SH-SY5Y (cell line): ENCODE measurements around the gene CHRM1.

ENCODE experiments used
- GATA2 ChIP-seq: IDR thresholded peaks from 2 replicates; pipeline ENCODE4 v1.6.1; 2011; ENCODE audit warnings: mild to moderate bottlenecking, low read depth, low read length
- GATA3 ChIP-seq: IDR thresholded peaks from 2 replicates; pipeline ENCODE4 v1.6.1; 2011; ENCODE audit warnings: low read depth, mild to moderate bottlenecking, low read length, moderate library complexity

DNA sequence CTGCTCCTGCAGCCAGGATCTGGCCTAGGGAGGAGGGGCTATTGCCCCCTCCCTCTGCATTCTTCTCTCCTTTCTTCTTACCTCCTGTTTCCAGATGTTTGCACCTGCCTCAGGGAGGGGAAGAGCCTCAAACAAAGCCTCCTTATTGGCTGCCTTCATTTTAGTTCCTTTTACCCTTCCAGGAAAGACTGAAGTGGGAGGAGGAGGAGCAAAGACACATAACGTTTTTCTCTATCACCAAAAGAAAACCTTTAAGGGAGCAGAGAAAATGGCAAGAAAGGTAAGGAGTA lies 13.3 kb upstream of the CHRM1 start:
- TF ChIP-seq GATA2 (no peak), GATA3 (no peak)
